ENCODE data around the gene INO80E.

Gene INO80E

GRCh38 chr16:29975811-29976511 lies 20.1 kb upstream of the INO80E start:
- DNase-seq = no peak

- DNase-seq = no peak
These were observed 18.8 kb upstream of the INO80E start for GRCh38 chr16:29977063-29977825.

- no peak for DNase-seq
These were observed 18.0 kb upstream of the INO80E start for GRCh38 chr16:29978081-29978480.

- no peak for DNase-seq
These were observed 17.3 kb upstream of the INO80E start for GRCh38 chr16:29978564-29979270.

GRCh38 chr16:29982560-29983419 lies 13.3 kb upstream of the INO80E start:
- DNase-seq = no peak

GRCh38 chr16:29983420-29984136 lies 12.5 kb upstream of the INO80E start:
- no peak for DNase-seq

- no peak for DNase-seq
These were observed 11.8 kb upstream of the INO80E start for GRCh38 chr16:29984137-29984763.

- DNase-seq = no peak
These were observed 11.3 kb upstream of the INO80E start for GRCh38 chr16:29984764-29985147.

- no peak for DNase-seq
These were observed 10.7 kb upstream of the INO80E start for GRCh38 chr16:29985271-29985811.

- no peak for DNase-seq
These were observed 9.8 kb upstream of the INO80E start for GRCh38 chr16:29986231-29986630.

- no peak for DNase-seq
These were observed 9.1 kb upstream of the INO80E start for GRCh38 chr16:29986931-29987330.

- no peak for DNase-seq
These were observed 8.5 kb upstream of the INO80E start for GRCh38 chr16:29987371-29988085.

GRCh38 chr16:29988346-29989075 lies 7.5 kb upstream of the INO80E start:
- DNase-seq = no peak

GRCh38 chr16:29989111-29989858 lies 6.8 kb upstream of the INO80E start:
- no peak for DNase-seq

- no peak for DNase-seq
These were observed 6.0 kb upstream of the INO80E start for GRCh38 chr16:29990034-29990433.

- DNase-seq = no peak
These were observed 5.0 kb upstream of the INO80E start for GRCh38 chr16:29990883-29991570.

- DNase-seq = no peak
These were observed 4.5 kb upstream of the INO80E start for GRCh38 chr16:29991571-29991904.

GRCh38 chr16:29992344-29992967 lies 3.6 kb upstream of the INO80E start:
- DNase-seq = no peak

Data from DMS 273 treated with DMSO at 0.1 percent for 48 hours (cell line).